HG03442 (cell line): ENCODE results near the gene PSME2.
A peak's percentile ranks its signal among the peaks of the same experiment; 100 is the strongest.
"Not testable (repeated sequence)": the region's sequence is repeated elsewhere in the genome, so short reads cannot be mapped to it uniquely, and the experiment has no call there.

Experiments used
- ATAC-seq: cut with Tn5 transposase; IDR thresholded peaks from one replicate; pipeline ENCODE4 v1.9.1; 2021; ENCODE audit warnings: mild to moderate bottlenecking, moderate library complexity; ENCODE audit not compliant: unreplicated experiment

The PSME2 gene

GRCh38 chr14:24116128-24116814 lies 30.1 kb downstream of the PSME2 start:
- ATAC-seq, result no peak

GRCh38 chr14:24115422-24116127 lies 30.8 kb downstream of the PSME2 start:
- ATAC-seq, result no peak

- ATAC-seq, result peak; percentile 82
Measured at GRCh38 chr14:24114532-24115421, 31.6 kb downstream of the PSME2 start, which contains the start of the genes DCAF11 and NRL. TSS of gene DCAF11 (plus strand) at chr14:24114777. CDS start at chr14:24115595, 818 bp downstream. TSS of gene NRL (minus strand) at chr14:24114949. CDS start at chr14:24082848, 32,101 bp downstream.

GRCh38 chr14:24113801-24114531 lies 32.4 kb downstream of the PSME2 start:
- peak; percentile 25 for ATAC-seq

GRCh38 chr14:24113379-24113800 lies 33.0 kb downstream of the PSME2 start:
- ATAC-seq, result no peak

- ATAC-seq, result no peak
Measured at GRCh38 chr14:24110523-24110922, 35.9 kb downstream of the PSME2 start.

GRCh38 chr14:24110060-24110459 lies 36.4 kb downstream of the PSME2 start:
- no peak for ATAC-seq

GRCh38 chr14:24108336-24108874 lies 38.0 kb downstream of the PSME2 start:
- no peak for ATAC-seq

GRCh38 chr14:24106672-24107271 lies 39.6 kb downstream of the PSME2 start:
- no peak for ATAC-seq

- not testable (repeated sequence) for ATAC-seq
Measured at GRCh38 chr14:24105609-24106239, 40.7 kb downstream of the PSME2 start.

GRCh38 chr14:24103451-24103850 lies 43.0 kb downstream of the PSME2 start:
- no peak for ATAC-seq

GRCh38 chr14:24102357-24103048 lies 43.9 kb downstream of the PSME2 start:
- no peak for ATAC-seq

GRCh38 chr14:24100982-24101494 lies 45.4 kb downstream of the PSME2 start:
- no peak for ATAC-seq

GRCh38 chr14:24100197-24100981 lies 46.0 kb downstream of the PSME2 start:
- ATAC-seq, result no peak

- no peak for ATAC-seq
Measured at GRCh38 chr14:24098927-24099813, 47.2 kb downstream of the PSME2 start.

- ATAC-seq, result no peak
Measured at GRCh38 chr14:24098229-24098926, 48.0 kb downstream of the PSME2 start.
